PFSK-1 (cell line): ENCODE results near the gene DDX42.

Experiments used
- POLR2AphosphoS5 ChIP-seq: IDR thresholded peaks from 2 replicates; pipeline ENCODE4 v1.6.1; 2012; ENCODE audit warnings: low read depth, mild to moderate bottlenecking, control low read depth, low read length, moderate library complexity
- REST ChIP-seq, 2 experiments: IDR thresholded peaks; 2 replicates each; pipeline versions ENCODE4 v1.6.1 to v1.8.0; 2011 to 2012; ENCODE audit warnings: low read depth in 2 of 2, low read length in 2 of 2, control low read depth in 1 of 2, inconsistent platforms in 1 of 2, mild to moderate bottlenecking in 1 of 2, moderate library complexity in 1 of 2; ENCODE audit not compliant: insufficient read depth in 1 of 2
- TAF1 ChIP-seq: IDR thresholded peaks from 2 replicates; pipeline ENCODE4 v1.6.1; 2012; ENCODE audit warnings: low read length, control low read depth, borderline replicate concordance; ENCODE audit not compliant: insufficient read depth

- TF ChIP-seq REST (IDR thresholded peaks at IDR 0.05; ENCODE audit: insufficient read depth in 1 of 2, low read depth in 2 of 2, low read length in 2 of 2) (no peak), TAF1 (no peak), POLR2AphosphoS5 (no peak)
Measured at GRCh38 chr17:63754046-63754445, 19.9 kb upstream of the DDX42 start.
